Measurements from ENCODE around the gene VPS4B.
A peak's percentile ranks its signal among the peaks of the same experiment; 100 is the strongest.

VPS4B gene

GRCh38 chr18:63439334-63439733 is 17.1 kb upstream of the VPS4B start:
- ChIA-PET POLR2A (ENCODE audit: low non-redundant PET) (interaction anchor here (0.7 kb wide), 1 partner anchor 38 kb away, joined by 3 read pairs; the partner anchor contains the start of gene SERPINB5), CTCF (interaction anchor here (0.6 to 1.1 kb wide), 6 partner anchors 17 to 285 kb away, joined by 3 to 5 read pairs (median 4); partner anchors contain the start of gene VPS4B)
- peak; percentile 50 for DNase-seq (ENCODE audit: low spot score)
- H3K27ac ChIP-seq = no peak overlapping the region
- peak; percentile 83 for TF ChIP-seq CTCF (conservative IDR thresholded peaks at IDR 0.05; ENCODE audit: low read depth)

- peak overlapping the region; percentile 49 for H3K27ac ChIP-seq
- no peak for TF ChIP-seq CTCF (conservative IDR thresholded peaks at IDR 0.05; ENCODE audit: low read depth)
- POLR2A ChIA-PET (ENCODE audit: low non-redundant PET) = no interaction called here
- CTCF ChIA-PET = no interaction called here
- no peak for DNase-seq (ENCODE audit: low spot score)
These were observed 15.9 kb upstream of the VPS4B start for GRCh38 chr18:63438181-63438580.

DNA sequence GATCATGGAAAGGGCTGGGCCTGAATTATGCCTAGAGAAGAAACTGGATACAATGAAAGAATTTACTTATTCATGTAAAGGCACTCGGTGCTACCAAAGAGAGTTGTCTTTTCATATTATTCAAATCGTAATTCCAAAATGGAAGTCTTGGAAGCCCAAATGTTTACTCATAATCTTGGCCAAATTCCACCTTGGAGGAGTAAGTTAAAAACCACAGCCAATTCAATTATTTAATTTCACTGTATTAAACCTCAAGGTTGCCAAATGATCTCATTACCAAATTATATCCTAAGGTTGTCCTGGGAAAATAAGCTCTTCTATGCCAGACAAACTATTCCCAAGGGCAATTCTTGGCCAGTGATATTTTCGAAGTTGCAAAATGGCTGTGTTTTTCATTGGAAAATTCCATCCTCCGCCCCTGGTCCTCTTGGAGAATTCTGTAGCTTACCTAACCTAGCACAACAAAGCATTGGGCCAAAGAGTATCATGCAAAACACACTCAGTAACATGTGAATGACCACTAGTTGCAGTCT is 11.1 kb upstream of the VPS4B start:
- DNase-seq (ENCODE audit: low spot score) = no peak
- peak overlapping the region; percentile 57 for H3K27ac ChIP-seq
- ChIA-PET CTCF (interaction anchor here (0.5 to 0.8 kb wide), 3 partner anchors 11 to 117 kb away, joined by 3 read pairs; no protein-coding TSS in a partner anchor), POLR2A (ENCODE audit: low non-redundant PET) (no interaction called here)
- no peak for TF ChIP-seq CTCF (conservative IDR thresholded peaks at IDR 0.05; ENCODE audit: low read depth)

DNA sequence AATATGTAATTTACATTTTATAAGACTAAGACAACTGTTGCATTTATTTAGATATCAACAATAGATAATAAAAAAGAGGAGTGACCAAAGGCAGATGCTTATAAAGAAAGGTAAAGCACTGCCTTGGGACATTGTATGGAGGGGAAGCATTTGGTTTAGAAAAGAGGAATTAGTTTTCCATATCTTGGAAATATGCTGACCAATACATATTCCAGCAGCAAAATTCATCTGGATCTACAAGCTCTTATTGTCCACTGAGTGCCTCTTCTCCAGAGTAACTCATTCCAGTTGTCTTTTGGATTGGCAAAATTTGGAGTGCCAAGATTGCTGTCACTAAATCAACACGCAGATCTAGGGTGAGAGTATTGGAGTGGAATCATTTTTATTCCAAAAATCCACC is 8.9 kb upstream of the VPS4B start:
- POLR2A ChIA-PET (ENCODE audit: low non-redundant PET) = no interaction called here
- no peak for TF ChIP-seq CTCF (conservative IDR thresholded peaks at IDR 0.05; ENCODE audit: low read depth)
- no peak overlapping the region for H3K27ac ChIP-seq
- CTCF ChIA-PET = no interaction called here
- DNase-seq (ENCODE audit: low spot score) = no peak

GRCh38 chr18:63430526-63430925 is 8.2 kb upstream of the VPS4B start:
- H3K27ac ChIP-seq = no peak overlapping the region
- no peak for DNase-seq (ENCODE audit: low spot score)
- TF ChIP-seq CTCF (conservative IDR thresholded peaks at IDR 0.05; ENCODE audit: low read depth) = no peak
- CTCF ChIA-PET = no interaction called here
- POLR2A ChIA-PET (ENCODE audit: low non-redundant PET) = no interaction called here

DNA sequence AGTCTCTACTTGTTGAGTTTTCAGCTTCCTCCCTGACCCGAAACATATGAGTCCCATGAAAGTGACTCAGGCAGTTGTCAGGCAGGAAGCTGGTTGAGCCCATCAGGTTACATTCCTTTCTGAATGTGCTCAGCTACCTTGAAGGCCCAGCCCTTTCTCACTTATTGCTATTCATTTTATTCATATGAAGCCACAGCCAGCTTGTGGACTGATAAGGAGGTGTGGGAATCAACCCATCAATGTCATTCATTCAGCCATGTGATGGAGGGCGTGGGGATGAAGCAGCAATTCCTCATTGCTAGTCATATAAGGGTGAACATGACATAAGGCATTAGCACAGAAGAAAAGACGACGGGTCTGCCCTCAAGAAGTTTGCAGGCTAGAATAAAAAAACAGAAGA is 5.3 kb upstream of the VPS4B start:
- no peak for TF ChIP-seq CTCF (conservative IDR thresholded peaks at IDR 0.05; ENCODE audit: low read depth)
- peak overlapping the region; percentile 87 for H3K27ac ChIP-seq
- peak; percentile 92 for DNase-seq (ENCODE audit: low spot score)
- POLR2A ChIA-PET (ENCODE audit: low non-redundant PET) = interaction anchor here (1.0 kb wide), 1 partner anchor 49 kb away, joined by 4 read pairs; the partner anchor contains the start of gene SERPINB5
- CTCF ChIA-PET = no interaction called here
